ENCODE measurements around the gene XRCC5.
"Not testable (repeated sequence)": the region's sequence is repeated elsewhere in the genome, so short reads cannot be mapped to it uniquely, and the experiment has no call there.

The XRCC5 gene

GRCh38 chr2:216119986-216120385 lies 10.8 kb downstream of the XRCC5 start:
- DNase-seq = no peak

GRCh38 chr2:216121255-216121654 lies 12.1 kb downstream of the XRCC5 start:
- no peak for DNase-seq

- no peak for DNase-seq
These were observed 17.8 kb downstream of the XRCC5 start for GRCh38 chr2:216126943-216127342.

- DNase-seq = no peak
These were observed 21.3 kb downstream of the XRCC5 start for GRCh38 chr2:216130346-216130971.

- DNase-seq = no peak
These were observed 22.2 kb downstream of the XRCC5 start for GRCh38 chr2:216131175-216131926.

- no peak for DNase-seq
These were observed 23.4 kb downstream of the XRCC5 start for GRCh38 chr2:216132585-216132984.

- no peak for DNase-seq
These were observed 24.2 kb downstream of the XRCC5 start for GRCh38 chr2:216133397-216133796.

- DNase-seq = no peak
These were observed 25.9 kb downstream of the XRCC5 start for GRCh38 chr2:216134958-216135541.

- peak; percentile 33 for DNase-seq
These were observed 30.7 kb downstream of the XRCC5 start for GRCh38 chr2:216139884-216140283.

- not testable (repeated sequence) for DNase-seq
These were observed 32.4 kb downstream of the XRCC5 start for GRCh38 chr2:216141516-216141915.

GRCh38 chr2:216142540-216142939 lies 33.4 kb downstream of the XRCC5 start:
- DNase-seq = no peak

GRCh38 chr2:216144372-216144771 lies 35.2 kb downstream of the XRCC5 start:
- no peak for DNase-seq

- no peak for DNase-seq
These were observed 35.7 kb downstream of the XRCC5 start for GRCh38 chr2:216144857-216145256.

- DNase-seq = no peak
These were observed 37.4 kb downstream of the XRCC5 start for GRCh38 chr2:216146573-216146972.

GRCh38 chr2:216147172-216148131 lies 38.3 kb downstream of the XRCC5 start:
- DNase-seq = no peak

- DNase-seq = no peak
These were observed 39.8 kb downstream of the XRCC5 start for GRCh38 chr2:216148983-216149382.

- DNase-seq = no peak
These were observed 40.6 kb downstream of the XRCC5 start for GRCh38 chr2:216149741-216150140.

GRCh38 chr2:216151313-216152025 lies 42.3 kb downstream of the XRCC5 start:
- DNase-seq = no peak

GRCh38 chr2:216155954-216156353 lies 46.8 kb downstream of the XRCC5 start:
- DNase-seq = no peak

GRCh38 chr2:216156822-216157221 lies 47.7 kb downstream of the XRCC5 start:
- DNase-seq = no peak

- DNase-seq = no peak
These were observed 50.0 kb downstream of the XRCC5 start for GRCh38 chr2:216159144-216159543.

GRCh38 chr2:216159646-216160045 lies 50.5 kb downstream of the XRCC5 start:
- no peak for DNase-seq
